A673 (cell line): Measurements from ENCODE around the gene ATP10A.

Experiments used
- CTCF ChIP-seq: fragments of 300-800, 200-600 bp; sonication (generic); conservative IDR thresholded peaks from 2 replicates; pipeline ENCODE4 v1.5.1; 2017; ENCODE audit warnings: low read depth, mild to moderate bottlenecking, antibody characterized with exemption, low read length, moderate library complexity, mixed read lengths
- EZH2 ChIP-seq: fragments of 200-600 bp; sonication (generic); IDR thresholded peaks from 2 replicates; pipeline ENCODE4 v1.6.1; 2017; ENCODE audit warnings: borderline replicate concordance, low read depth, mild to moderate bottlenecking, mixed read lengths, antibody characterized with exemption, low read length; ENCODE audit not compliant: poor library complexity, severe bottlenecking

- TF ChIP-seq CTCF (no peak), EZH2 (no peak)
Measured at GRCh38 chr15:25705433-25706115, 157.6 kb downstream of the ATP10A start.
